ENCODE data around the gene MAFF.

The MAFF gene

GRCh38 chr22:38251341-38251692 is 49.5 kb downstream of the MAFF start:
- no peak for TF ChIP-seq GABPA (IDR thresholded peaks at IDR 0.05; ENCODE audit: low read depth)
- TF ChIP-seq POLR2AphosphoS5 (IDR thresholded peaks at IDR 0.05; ENCODE audit: low read depth) = no peak
- no peak for TF ChIP-seq CTCF (IDR thresholded peaks at IDR 0.05; ENCODE audit: insufficient read depth, low read length)
- no peak for TF ChIP-seq REST (IDR thresholded peaks at IDR 0.05; ENCODE audit: insufficient replicate concordance, low read depth)
- TF ChIP-seq SPI1 (IDR thresholded peaks at IDR 0.05; ENCODE audit: borderline replicate concordance, low read depth) = no peak
- Histone ChIP-seq H3K27ac (replicated peaks) (no peak overlapping the region), H3K27me3 (ENCODE audit: insufficient read depth, poor library complexity, severe bottlenecking) (no peaks in the 10 kb centered on the region), H3K4me3 (replicated peaks; ENCODE audit: insufficient read depth, low read length) (no peak overlapping the region)
- no peak for DNase-seq (ENCODE audit: low read depth in 1 of 2, low spot score in 1 of 2)

GRCh38 chr22:38255697-38256096 is 53.9 kb downstream of the MAFF start:
- no peak for DNase-seq (ENCODE audit: low read depth in 1 of 2, low spot score in 1 of 2)
- Histone ChIP-seq H3K4me3 (replicated peaks; ENCODE audit: insufficient read depth, low read length) (no peak overlapping the region), H3K27ac (replicated peaks) (no peak overlapping the region), H3K27me3 (ENCODE audit: insufficient read depth, poor library complexity, severe bottlenecking) (no peaks in the 10 kb centered on the region)
- no peak for TF ChIP-seq SPI1 (IDR thresholded peaks at IDR 0.05; ENCODE audit: borderline replicate concordance, low read depth)
- TF ChIP-seq REST (IDR thresholded peaks at IDR 0.05; ENCODE audit: insufficient replicate concordance, low read depth) = no peak
- TF ChIP-seq POLR2AphosphoS5 (IDR thresholded peaks at IDR 0.05; ENCODE audit: low read depth) = no peak
- no peak for TF ChIP-seq GABPA (IDR thresholded peaks at IDR 0.05; ENCODE audit: low read depth)
- no peak for TF ChIP-seq CTCF (IDR thresholded peaks at IDR 0.05; ENCODE audit: insufficient read depth, low read length)

- no peak for DNase-seq (ENCODE audit: low read depth in 1 of 2, low spot score in 1 of 2)
- no peak overlapping the region for H3K4me3 ChIP-seq (replicated peaks; ENCODE audit: insufficient read depth, low read length)
- no peak for TF ChIP-seq POLR2AphosphoS5 (IDR thresholded peaks at IDR 0.05; ENCODE audit: low read depth)
- no peaks in the 10 kb centered on the region for H3K27me3 ChIP-seq (ENCODE audit: insufficient read depth, poor library complexity, severe bottlenecking)
- no peak overlapping the region for H3K27ac ChIP-seq (replicated peaks)
These were observed 55.4 kb downstream of the MAFF start for GRCh38 chr22:38257181-38257580.

GRCh38 chr22:38257650-38258250 is 56.0 kb downstream of the MAFF start:
- no peaks in the 10 kb centered on the region for H3K27me3 ChIP-seq (ENCODE audit: insufficient read depth, poor library complexity, severe bottlenecking)
- H3K4me3 ChIP-seq (replicated peaks; ENCODE audit: insufficient read depth, low read length) = no peak overlapping the region
- no peak for TF ChIP-seq CTCF (IDR thresholded peaks at IDR 0.05; ENCODE audit: insufficient read depth, low read length)
- no peak for TF ChIP-seq GABPA (IDR thresholded peaks at IDR 0.05; ENCODE audit: low read depth)
- no peak for TF ChIP-seq SPI1 (IDR thresholded peaks at IDR 0.05; ENCODE audit: borderline replicate concordance, low read depth)
- TF ChIP-seq REST (IDR thresholded peaks at IDR 0.05; ENCODE audit: insufficient replicate concordance, low read depth) = no peak
- no peak overlapping the region; the same call in 1 of the 2 replicates for H3K27ac ChIP-seq (replicated peaks)
- no peak for DNase-seq (ENCODE audit: low read depth in 1 of 2, low spot score in 1 of 2)
